ENCODE data around the gene TMEM95.

TMEM95 gene

GRCh38 chr17:7382901-7383300, 27.9 kb downstream of the TMEM95 start:
- DNase-seq, result no peak

DNA sequence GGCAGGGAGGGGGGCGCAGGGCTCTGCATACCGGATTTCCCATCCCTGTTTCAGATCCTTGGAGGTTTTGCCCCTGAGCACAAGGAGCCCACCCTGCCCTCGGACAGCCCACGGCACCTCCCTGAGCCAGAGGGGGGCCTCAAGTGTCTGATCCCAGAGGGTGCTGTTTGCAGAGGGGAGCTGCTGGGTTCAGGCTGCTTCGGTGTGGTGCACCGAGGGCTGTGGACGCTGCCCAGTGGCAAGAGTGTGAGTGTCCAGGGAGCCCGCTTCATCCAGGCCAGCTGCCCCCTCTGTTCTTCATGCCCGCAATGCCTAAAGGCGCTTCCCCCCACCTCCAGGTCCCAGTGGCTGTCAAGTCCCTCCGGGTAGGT, 28.4 kb downstream of the TMEM95 start:
- no peak for DNase-seq

- peak; percentile 55 to 74 for DNase-seq
Observed at GRCh38 chr17:7383742-7384488, 29.0 kb downstream of the TMEM95 start.

DNA sequence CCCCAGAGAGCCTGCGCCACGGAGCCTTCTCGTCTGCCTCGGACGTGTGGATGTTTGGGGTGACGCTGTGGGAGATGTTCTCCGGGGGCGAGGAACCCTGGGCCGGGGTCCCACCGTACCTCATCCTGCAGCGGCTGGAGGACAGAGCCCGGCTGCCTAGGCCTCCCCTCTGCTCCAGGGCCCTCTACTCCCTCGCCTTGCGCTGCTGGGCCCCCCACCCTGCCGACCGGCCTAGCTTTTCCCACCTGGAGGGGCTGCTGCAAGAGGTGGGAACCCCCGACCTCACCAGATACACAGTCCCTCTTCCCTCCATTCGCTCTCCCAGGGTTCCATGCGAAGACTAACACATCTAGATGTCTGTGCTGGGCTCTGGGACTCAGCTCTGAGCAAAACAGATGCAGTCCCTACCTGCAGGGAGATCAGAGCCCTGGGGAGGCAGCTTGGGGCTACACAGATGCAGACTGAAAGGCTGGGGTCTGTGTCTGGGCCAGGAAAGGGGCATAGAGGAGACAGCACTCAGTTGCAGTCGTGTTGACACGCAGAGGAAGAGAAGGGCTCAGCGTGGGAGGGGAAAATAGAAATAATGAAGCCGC, 29.6 kb downstream of the TMEM95 start:
- no peak for DNase-seq

GRCh38 chr17:7388856-7389255, 33.9 kb downstream of the TMEM95 start:
- DNase-seq, result no peak

GRCh38 chr17:7389924-7390910, 35.3 kb downstream of the TMEM95 start:
- DNase-seq, result no peak

DNA sequence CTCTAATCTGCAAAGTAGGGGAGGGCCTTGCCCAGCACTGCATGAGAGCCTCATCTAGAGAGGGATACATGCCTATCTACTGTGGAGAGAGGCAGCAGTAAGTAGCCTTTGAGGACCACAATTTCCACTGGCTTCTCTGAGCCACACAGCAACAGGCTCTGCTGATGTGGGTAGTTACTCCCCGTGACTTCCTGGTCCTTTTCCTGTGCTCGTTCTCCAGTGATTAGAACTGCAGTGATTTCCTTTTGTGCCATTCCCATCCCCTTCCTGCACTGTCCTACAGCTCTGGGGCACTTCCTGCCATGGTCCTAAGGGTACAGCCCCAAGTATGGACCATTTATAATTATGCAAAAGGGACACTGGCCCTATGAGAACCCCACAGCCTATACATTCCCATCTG, 36.4 kb downstream of the TMEM95 start:
- no peak for DNase-seq

- no peak for DNase-seq
Observed at GRCh38 chr17:7392696-7393612, 38.0 kb downstream of the TMEM95 start.

- DNase-seq, result peak in 1 of 2 experiments; percentile 52
Observed at GRCh38 chr17:7393613-7394451, 38.9 kb downstream of the TMEM95 start.

- DNase-seq, result peak; percentile 58 to 69
Observed at GRCh38 chr17:7394452-7395191, 39.7 kb downstream of the TMEM95 start, which contains the start of gene PLSCR3. TSS of gene PLSCR3 (minus strand) at chr17:7394525. CDS start at chr17:7394110, 415 bp downstream.

GRCh38 chr17:7396147-7396546, 41.2 kb downstream of the TMEM95 start:
- DNase-seq, result no peak

- DNase-seq, result no peak
Observed at GRCh38 chr17:7398612-7399011, 43.7 kb downstream of the TMEM95 start.

- DNase-seq, result no peak
Observed at GRCh38 chr17:7403043-7403726, 48.2 kb downstream of the TMEM95 start.

- DNase-seq, result no peak
Observed at GRCh38 chr17:7403727-7403976, 48.7 kb downstream of the TMEM95 start.

DNA sequence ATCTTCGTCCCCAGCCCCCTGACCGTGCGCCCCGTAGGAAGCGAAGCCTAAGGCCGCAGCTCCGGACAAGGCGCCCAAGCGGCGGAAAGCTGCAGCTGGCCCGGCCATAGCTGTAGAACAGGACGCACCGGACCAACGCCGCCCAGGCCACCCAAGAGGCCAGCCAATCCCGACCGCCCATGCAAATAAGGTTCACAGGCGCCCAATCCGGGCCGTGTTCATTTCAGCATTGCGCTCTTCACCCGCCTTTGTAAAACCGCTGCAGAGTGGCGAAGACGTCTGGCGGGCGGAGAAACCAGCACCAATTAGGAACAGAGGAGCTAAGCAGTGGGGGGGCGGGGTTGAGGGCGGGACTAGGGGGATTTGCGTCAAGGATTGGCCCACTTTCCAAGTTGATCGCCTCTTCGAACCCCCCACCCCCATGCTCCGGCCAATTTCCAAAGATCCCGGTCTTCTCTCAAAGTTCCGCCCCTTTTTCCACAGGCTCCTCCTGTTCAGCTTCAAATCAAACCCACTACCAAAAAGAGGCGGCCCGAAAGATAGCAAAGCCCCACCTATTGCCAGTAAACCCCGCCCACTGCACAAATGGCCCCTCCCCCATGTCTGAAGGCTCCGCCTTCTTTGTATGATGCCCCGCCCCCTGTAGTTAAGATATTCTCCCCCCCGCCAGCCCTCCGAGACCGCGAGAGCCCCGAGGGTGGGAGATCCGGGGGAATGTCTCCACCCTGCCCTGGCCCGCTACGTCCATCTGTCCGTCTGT, 49.2 kb downstream of the TMEM95 start, which contains the start of gene TMEM256:
TSS of gene TMEM256 (minus strand) at position 121 of the 760 bp plus-strand sequence. CDS start at position 108, 13 bp downstream.
- DNase-seq, result peak; percentile 98 to 99

DNA sequence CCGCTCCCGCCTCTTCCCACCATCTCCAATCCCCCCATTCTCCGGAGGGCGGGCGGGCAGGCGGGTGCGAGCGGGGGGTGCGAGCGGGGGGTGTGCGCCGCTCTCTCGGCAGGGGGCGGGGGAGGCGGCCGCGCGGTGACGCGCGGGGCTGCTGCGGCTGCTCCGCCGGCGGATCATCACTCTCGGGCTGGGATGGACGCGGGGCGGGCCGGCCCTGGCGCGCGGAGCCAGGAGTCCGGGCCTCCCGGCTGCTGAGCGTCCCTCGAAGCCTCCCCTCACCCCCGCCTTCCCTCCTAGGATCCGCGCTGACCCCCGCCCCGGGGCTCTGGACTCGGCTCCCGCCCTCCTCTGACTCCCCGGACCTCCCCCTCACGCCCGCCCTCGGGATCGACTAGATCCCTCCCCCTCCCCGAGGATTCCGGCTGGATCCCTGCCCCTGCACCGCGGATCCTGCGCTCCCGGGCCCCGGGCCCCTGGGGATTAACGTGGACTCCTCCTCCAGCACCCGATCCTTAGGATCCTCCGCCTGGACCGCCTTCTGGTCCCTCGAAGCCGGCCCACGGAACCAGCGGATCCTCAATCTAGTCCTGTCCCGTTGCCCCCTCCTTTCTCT, 49.9 kb downstream of the TMEM95 start:
- no peak for DNase-seq

- no peak for DNase-seq
Observed at GRCh38 chr17:7405350-7406234, 50.6 kb downstream of the TMEM95 start.
